ENCODE measurements around the gene ZDHHC14. TPM values are rescaled to one million over a fixed set of nuclear protein-coding genes. Genes with fewer than 3 reads are reported as not detected.

The ZDHHC14 gene
- total and polyA plus RNA-seq, 2 experiments from 2014 or later = 3.0 to 7.4 TPM

DNA sequence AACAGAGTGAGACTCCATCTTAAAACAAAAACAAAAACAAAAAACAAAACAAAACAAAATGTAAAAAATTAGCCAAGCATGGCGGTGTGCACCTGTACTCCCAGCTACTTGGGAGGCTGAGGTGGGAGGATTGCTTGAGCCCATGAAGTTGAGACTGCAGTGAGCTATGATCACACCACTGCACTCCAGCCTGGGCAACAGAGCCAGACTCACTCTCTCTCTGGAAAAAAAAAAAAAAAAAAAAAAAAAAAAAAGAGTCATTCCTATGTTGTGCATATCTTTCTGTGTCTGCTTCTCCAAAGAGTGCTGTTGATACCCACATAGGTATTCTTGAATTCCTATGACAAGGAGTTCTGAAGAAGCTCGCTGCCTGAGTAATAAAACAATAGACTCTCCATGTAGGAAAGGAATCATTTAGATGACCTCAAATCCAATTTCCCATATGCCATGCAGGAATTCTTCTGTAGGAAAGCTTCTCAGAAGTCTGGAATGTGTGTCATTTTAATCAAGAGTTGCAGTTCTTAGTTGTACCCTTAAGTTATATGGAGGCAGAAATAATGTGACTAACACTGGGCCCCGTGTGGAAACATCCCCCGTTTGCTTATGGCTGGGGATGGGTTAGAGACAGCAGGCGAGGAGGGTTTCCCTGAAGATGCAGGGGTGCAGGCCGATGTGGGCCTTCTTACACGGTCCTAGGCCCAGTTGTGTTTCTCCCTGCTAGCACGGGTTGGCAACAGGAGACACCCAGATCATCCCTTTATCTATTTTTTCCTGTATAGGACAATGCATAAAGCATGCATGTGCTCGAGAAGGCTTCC is 79.4 kb downstream of the ZDHHC14 start:
- H3K4me2 ChIP-seq = no peak overlapping the region
- TF ChIP-seq CREB1 (CRISPR knock-in tag; IDR thresholded peaks at IDR 0.05; ENCODE audit: low read depth) (no peak), EZH2phosphoT487 (IDR thresholded peaks at IDR 0.05; ENCODE audit: unreplicated experiment) (no peak), JUNB (IDR thresholded peaks at IDR 0.05; ENCODE audit: unreplicated experiment) (no peak), POLR2AphosphoS5 (IDR thresholded peaks at IDR 0.05; ENCODE audit: low read depth) (no peak), STAT1 (IDR thresholded peaks at IDR 0.05; ENCODE audit: unreplicated experiment) (no peak), ZNF331 (CRISPR knock-in tag; IDR thresholded peaks at IDR 0.05; ENCODE audit: low read depth) (no peak), EZH2 (IDR thresholded peaks at IDR 0.05; ENCODE audit: low read depth, unreplicated experiment) (no peak), ZNF114 (CRISPR knock-in tag; IDR thresholded peaks at IDR 0.05) (no peak), NANOG (IDR thresholded peaks at IDR 0.05; ENCODE audit: borderline replicate concordance) (no peak)
- TF ChIP-seq, protein P1, sequence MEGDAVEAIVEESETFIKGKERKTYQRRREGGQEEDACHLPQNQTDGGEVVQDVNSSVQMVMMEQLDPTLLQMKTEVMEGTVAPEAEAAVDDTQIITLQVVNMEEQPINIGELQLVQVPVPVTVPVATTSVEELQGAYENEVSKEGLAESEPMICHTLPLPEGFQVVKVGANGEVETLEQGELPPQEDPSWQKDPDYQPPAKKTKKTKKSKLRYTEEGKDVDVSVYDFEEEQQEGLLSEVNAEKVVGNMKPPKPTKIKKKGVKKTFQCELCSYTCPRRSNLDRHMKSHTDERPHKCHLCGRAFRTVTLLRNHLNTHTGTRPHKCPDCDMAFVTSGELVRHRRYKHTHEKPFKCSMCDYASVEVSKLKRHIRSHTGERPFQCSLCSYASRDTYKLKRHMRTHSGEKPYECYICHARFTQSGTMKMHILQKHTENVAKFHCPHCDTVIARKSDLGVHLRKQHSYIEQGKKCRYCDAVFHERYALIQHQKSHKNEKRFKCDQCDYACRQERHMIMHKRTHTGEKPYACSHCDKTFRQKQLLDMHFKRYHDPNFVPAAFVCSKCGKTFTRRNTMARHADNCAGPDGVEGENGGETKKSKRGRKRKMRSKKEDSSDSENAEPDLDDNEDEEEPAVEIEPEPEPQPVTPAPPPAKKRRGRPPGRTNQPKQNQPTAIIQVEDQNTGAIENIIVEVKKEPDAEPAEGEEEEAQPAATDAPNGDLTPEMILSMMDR (conservative IDR thresholded peaks at IDR 0.05; ENCODE audit: low read depth in 2 of 2) = no peak
- TF ChIP-seq, protein P2, sequence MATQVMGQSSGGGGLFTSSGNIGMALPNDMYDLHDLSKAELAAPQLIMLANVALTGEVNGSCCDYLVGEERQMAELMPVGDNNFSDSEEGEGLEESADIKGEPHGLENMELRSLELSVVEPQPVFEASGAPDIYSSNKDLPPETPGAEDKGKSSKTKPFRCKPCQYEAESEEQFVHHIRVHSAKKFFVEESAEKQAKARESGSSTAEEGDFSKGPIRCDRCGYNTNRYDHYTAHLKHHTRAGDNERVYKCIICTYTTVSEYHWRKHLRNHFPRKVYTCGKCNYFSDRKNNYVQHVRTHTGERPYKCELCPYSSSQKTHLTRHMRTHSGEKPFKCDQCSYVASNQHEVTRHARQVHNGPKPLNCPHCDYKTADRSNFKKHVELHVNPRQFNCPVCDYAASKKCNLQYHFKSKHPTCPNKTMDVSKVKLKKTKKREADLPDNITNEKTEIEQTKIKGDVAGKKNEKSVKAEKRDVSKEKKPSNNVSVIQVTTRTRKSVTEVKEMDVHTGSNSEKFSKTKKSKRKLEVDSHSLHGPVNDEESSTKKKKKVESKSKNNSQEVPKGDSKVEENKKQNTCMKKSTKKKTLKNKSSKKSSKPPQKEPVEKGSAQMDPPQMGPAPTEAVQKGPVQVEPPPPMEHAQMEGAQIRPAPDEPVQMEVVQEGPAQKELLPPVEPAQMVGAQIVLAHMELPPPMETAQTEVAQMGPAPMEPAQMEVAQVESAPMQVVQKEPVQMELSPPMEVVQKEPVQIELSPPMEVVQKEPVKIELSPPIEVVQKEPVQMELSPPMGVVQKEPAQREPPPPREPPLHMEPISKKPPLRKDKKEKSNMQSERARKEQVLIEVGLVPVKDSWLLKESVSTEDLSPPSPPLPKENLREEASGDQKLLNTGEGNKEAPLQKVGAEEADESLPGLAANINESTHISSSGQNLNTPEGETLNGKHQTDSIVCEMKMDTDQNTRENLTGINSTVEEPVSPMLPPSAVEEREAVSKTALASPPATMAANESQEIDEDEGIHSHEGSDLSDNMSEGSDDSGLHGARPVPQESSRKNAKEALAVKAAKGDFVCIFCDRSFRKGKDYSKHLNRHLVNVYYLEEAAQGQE (IDR thresholded peaks at IDR 0.05; ENCODE audit: unreplicated experiment) = no peak
- TF ChIP-seq, protein P3, sequence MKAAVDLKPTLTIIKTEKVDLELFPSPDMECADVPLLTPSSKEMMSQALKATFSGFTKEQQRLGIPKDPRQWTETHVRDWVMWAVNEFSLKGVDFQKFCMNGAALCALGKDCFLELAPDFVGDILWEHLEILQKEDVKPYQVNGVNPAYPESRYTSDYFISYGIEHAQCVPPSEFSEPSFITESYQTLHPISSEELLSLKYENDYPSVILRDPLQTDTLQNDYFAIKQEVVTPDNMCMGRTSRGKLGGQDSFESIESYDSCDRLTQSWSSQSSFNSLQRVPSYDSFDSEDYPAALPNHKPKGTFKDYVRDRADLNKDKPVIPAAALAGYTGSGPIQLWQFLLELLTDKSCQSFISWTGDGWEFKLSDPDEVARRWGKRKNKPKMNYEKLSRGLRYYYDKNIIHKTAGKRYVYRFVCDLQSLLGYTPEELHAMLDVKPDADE (IDR thresholded peaks at IDR 0.05) = no peak
- TF ChIP-seq, protein P4, sequence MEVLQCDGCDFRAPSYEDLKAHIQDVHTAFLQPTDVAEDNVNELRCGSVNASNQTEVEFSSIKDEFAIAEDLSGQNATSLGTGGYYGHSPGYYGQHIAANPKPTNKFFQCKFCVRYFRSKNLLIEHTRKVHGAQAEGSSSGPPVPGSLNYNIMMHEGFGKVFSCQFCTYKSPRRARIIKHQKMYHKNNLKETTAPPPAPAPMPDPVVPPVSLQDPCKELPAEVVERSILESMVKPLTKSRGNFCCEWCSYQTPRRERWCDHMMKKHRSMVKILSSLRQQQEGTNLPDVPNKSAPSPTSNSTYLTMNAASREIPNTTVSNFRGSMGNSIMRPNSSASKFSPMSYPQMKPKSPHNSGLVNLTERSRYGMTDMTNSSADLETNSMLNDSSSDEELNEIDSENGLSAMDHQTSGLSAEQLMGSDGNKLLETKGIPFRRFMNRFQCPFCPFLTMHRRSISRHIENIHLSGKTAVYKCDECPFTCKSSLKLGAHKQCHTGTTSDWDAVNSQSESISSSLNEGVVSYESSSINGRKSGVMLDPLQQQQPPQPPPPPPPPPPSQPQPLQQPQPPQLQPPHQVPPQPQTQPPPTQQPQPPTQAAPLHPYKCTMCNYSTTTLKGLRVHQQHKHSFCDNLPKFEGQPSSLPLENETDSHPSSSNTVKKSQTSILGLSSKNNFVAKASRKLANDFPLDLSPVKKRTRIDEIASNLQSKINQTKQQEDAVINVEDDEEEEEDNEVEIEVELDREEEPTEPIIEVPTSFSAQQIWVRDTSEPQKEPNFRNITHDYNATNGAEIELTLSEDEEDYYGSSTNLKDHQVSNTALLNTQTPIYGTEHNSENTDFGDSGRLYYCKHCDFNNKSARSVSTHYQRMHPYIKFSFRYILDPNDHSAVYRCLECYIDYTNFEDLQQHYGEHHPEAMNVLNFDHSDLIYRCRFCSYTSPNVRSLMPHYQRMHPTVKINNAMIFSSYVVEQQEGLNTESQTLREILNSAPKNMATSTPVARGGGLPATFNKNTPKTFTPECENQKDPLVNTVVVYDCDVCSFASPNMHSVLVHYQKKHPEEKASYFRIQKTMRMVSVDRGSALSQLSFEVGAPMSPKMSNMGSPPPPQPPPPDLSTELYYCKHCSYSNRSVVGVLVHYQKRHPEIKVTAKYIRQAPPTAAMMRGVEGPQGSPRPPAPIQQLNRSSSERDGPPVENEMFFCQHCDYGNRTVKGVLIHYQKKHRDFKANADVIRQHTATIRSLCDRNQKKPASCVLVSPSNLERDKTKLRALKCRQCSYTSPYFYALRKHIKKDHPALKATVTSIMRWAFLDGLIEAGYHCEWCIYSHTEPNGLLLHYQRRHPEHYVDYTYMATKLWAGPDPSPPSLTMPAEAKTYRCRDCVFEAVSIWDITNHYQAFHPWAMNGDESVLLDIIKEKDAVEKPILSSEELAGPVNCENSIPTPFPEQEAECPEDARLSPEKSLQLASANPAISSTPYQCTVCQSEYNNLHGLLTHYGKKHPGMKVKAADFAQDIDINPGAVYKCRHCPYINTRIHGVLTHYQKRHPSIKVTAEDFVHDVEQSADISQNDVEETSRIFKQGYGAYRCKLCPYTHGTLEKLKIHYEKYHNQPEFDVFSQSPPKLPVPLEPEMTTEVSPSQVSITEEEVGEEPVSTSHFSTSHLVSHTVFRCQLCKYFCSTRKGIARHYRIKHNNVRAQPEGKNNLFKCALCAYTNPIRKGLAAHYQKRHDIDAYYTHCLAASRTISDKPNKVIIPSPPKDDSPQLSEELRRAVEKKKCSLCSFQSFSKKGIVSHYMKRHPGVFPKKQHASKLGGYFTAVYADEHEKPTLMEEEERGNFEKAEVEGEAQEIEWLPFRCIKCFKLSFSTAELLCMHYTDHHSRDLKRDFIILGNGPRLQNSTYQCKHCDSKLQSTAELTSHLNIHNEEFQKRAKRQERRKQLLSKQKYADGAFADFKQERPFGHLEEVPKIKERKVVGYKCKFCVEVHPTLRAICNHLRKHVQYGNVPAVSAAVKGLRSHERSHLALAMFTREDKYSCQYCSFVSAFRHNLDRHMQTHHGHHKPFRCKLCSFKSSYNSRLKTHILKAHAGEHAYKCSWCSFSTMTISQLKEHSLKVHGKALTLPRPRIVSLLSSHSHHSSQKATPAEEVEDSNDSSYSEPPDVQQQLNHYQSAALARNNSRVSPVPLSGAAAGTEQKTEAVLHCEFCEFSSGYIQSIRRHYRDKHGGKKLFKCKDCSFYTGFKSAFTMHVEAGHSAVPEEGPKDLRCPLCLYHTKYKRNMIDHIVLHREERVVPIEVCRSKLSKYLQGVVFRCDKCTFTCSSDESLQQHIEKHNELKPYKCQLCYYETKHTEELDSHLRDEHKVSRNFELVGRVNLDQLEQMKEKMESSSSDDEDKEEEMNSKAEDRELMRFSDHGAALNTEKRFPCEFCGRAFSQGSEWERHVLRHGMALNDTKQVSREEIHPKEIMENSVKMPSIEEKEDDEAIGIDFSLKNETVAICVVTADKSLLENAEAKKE (CRISPR knock-in tag; IDR thresholded peaks at IDR 0.05) = no peak
- no peaks in the 10 kb centered on the region for H3K36me3 ChIP-seq (ENCODE audit: insufficient read depth)
- no peaks in the 10 kb centered on the region for H3K27me3 ChIP-seq (ENCODE audit: insufficient read depth)
- Mint-ChIP-seq H3K9me3 (no peaks in the 10 kb centered on the region), H3K4me3 (no peak overlapping the region), H3K27me3 (ENCODE audit: insufficient read depth, low read depth, poor library complexity) (peaks cover 6% of the 10 kb centered on the region), H3K36me3 (ENCODE audit: low read depth) (no peaks in the 10 kb centered on the region), H3K27ac (no peak overlapping the region), H3K4me1 (peaks cover 46% of the 10 kb centered on the region)
- no peaks in the 10 kb centered on the region for H3K79me2 ChIP-seq (replicated peaks; ENCODE audit: insufficient read depth)
- H3F3A ChIP-seq (replicated peaks; ENCODE audit: low read depth) = 0 out of 2 replicates have a peak, but pooled peaks cover 3% of the 10 kb centered on the region
- no peaks in the 10 kb centered on the region for H3K9me2 ChIP-seq (ENCODE audit: insufficient read depth)
- no peak overlapping the region for H2AFZ ChIP-seq
- DNase-seq (ENCODE audit: low spot score) (no peak), ATAC-seq (no peak)
- H4K20me1 ChIP-seq (replicated peaks; ENCODE audit: insufficient read depth) = no peaks in the 10 kb centered on the region
- H3K4me1 ChIP-seq (ENCODE audit: insufficient read depth) = peaks cover 38% of the 10 kb centered on the region
- H3K4me3 ChIP-seq = no peak overlapping the region
- no peak overlapping the region for H3K27ac ChIP-seq (ENCODE audit: low read depth)
